HG03280 (cell line): Measurements from ENCODE around the gene KIF2B.
"Not testable (repeated sequence)": the region's sequence is repeated elsewhere in the genome, so short reads cannot be mapped to it uniquely, and the experiment has no call there.

ENCODE experiments used
- ATAC-seq: cut with Tn5 transposase; IDR thresholded peaks from one replicate; pipeline ENCODE4 v1.9.1; 2021; ENCODE audit warnings: mild to moderate bottlenecking, moderate library complexity; ENCODE audit not compliant: unreplicated experiment

Gene KIF2B, protein sequence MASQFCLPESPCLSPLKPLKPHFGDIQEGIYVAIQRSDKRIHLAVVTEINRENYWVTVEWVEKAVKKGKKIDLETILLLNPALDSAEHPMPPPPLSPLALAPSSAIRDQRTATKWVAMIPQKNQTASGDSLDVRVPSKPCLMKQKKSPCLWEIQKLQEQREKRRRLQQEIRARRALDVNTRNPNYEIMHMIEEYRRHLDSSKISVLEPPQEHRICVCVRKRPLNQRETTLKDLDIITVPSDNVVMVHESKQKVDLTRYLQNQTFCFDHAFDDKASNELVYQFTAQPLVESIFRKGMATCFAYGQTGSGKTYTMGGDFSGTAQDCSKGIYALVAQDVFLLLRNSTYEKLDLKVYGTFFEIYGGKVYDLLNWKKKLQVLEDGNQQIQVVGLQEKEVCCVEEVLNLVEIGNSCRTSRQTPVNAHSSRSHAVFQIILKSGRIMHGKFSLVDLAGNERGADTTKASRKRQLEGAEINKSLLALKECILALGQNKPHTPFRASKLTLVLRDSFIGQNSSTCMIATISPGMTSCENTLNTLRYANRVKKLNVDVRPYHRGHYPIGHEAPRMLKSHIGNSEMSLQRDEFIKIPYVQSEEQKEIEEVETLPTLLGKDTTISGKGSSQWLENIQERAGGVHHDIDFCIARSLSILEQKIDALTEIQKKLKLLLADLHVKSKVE

DNA sequence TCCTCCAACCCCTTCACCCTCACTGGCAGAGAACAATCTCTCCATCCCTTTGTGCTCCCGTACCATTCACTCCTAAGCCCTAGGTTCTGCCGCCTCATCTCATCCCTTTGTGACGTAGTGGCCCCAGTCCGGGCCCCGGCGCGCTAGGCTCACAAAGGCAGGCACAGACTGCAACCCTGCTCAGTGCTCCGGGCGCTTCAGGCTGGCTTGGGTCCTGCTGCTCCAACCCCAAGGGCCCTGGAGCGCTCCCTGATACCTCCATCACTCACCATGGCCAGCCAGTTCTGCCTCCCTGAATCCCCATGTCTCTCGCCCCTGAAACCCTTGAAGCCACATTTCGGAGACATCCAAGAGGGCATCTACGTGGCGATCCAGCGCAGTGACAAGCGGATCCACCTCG lies at the start of gene KIF2B:
Gene KIF2B, plus strand, starts transcription at position 164 of the 400 bp plus-strand sequence. Its CDS starts 107 bp downstream, at position 271.
- no peak for ATAC-seq

DNA sequence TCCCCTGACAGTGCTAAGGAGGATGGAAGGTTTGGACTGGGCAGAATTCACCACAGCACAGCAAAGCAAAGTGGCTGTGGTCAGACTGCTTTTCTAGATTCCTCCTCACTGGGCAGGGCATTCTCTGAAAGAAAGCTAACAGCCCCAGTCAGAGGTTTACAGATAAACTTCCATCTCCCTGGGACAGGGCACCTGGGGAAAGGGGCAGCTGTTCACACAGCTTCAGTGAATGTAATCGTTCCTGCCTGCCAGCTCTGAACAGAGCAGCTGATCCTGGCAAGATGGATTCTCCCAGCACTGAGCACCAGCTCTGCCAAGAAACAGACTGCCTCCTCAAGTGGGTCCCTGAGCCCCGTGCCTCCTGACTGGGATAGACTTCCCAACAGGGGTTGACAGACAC lies 42.4 kb upstream of the KIF2B start:
- ATAC-seq: no peak

DNA sequence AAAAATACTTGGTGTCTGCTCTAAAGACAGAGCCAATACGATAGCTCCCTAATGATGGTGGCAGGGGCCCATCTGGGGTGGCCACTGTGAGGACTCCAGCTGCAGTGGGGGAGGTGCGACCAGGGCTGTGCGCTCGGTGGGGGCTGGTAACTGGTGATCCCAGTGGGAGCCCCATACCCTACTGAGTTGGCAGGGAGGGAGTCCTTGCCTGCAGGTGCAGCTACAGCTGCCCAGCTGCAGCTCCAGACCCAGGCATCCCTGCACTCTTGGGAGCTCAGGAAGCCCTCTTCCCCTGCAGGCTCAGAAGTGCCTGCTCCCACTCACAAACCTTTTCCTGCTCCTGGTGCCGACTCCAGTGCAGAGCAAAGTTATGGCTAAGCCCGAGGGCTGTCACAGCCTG lies 31.2 kb upstream of the KIF2B start:
- no peak for ATAC-seq

DNA sequence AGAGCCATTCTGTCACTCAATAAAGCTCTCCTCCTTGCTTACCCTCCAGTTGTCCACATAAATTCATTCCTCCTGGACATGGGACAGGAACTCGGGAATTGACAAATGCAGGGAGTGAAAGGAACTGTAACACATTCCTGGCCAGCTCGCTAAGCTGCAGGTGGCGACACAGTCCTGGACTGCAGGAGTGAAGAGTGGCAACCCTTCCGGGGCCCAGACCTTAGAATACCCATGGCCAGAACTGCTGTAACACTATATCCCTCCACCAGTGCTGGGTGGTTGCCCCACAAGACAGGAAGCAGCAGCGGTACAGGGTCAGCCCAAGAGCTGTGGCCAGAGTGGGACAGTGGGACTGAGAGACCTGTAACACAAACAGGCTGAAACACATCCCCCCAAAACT lies 30.3 kb upstream of the KIF2B start:
- ATAC-seq: no peak

DNA sequence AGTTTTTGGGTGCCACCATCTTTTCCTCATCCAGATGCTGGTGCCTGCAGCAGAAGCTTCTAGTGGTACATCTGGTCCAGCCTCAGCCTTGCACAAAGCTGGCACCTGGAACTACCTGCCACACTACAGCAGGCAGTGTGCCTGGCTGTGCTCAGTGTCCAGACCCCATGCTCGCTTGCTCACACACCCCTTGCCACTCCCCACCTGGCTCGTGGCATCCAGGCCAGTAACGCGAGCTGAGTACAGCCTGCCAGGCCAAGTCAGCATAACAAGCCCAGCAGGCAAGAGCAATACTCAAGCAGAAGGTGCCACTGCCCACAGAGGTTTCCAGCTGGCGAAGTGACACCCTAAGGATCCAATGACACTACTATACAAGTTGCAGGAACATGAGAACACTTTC lies 29.7 kb upstream of the KIF2B start:
- no peak for ATAC-seq

DNA sequence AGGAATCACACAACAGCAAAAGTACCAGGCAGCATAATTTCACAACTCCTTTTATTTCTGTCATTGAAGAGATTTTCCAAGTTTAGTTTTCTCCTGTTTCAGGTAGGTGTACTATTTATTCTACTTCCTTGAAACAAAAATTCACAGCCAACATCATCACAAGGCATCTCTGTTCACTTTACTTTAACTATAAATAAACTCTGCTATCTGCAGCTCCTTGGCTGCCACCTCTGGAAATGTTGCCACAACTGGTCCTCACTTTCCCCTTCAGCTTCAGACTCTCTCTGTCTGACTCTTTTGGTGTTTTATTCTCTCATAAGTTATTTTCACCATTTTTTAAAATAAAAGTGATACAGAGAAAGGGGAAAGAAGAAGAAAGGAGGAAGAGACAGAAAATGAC lies 27.9 kb upstream of the KIF2B start:
- ATAC-seq: no peak

DNA sequence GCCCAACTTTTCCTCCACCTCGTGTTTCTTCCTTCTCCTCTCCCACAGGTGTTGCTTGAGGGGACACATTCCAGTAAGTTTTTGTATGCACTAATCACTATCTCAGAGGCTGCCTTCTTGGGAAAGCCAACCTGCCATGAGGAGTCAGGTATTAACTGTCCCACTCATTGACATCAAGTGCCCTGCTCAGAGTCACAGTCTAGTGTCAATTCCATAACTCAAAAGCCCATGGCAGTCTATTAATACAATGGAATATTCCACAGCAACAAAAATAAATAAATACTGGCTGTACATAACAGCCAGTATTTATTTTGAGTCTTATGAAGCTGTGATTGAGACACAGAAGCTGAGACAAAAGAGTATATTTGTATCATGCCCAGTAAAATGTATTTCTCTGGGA lies 26.1 kb upstream of the KIF2B start:
- ATAC-seq: no peak

DNA sequence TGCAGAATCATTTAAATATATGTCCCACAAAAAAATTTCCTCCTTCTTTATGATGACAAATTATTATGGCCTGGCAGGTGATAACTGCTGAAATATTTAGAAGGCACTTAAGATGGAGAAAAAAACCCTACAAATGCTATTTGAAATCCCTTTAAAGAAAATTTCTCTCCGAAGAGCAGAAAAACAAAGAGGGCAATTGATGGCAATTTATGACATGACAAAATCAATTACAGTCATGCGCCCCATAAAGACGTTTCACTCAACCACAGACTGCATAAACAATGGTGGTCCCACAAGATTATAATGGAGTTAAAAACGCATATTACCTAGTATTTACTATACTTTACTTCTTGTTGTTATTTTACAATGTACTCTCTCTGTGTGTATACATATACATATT lies 25.2 kb upstream of the KIF2B start:
- ATAC-seq: no peak

DNA sequence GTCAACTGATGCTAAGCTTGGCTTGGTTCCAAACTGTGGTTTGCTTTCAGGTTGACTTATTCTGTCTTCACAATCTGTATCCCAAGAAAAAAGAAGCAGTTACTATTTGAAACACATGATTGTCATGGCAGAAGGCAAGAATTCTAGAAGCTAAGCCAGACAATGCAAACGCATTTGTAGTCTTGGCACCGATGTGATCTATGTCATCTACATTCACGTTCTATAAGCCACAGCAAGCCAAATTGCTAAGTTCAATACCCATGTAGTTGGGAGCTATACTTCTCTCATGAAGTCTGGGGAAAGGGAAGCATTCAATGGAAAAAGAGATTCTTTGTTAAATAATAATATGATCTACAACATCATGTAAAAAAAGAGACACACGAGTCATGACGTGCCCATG lies 18.3 kb upstream of the KIF2B start:
- no peak for ATAC-seq

DNA sequence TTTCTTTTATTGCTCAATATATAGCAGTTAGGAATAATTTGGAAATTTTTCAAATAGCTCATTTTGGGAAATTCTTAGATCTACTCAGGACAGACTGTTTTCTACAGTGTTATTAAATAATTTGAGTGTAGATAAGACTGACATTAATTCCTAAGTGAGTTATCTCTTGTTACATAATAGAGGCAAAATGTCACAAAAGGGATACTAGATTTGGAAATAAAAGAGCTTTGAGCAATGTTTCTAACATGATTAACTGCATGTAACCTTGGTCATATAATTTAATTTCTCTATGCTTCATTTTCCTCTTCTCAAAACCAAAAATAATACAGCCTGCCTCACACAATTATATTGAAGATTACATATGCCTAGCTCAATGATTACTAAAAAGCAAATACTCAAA lies 16.3 kb upstream of the KIF2B start:
- no peak for ATAC-seq

DNA sequence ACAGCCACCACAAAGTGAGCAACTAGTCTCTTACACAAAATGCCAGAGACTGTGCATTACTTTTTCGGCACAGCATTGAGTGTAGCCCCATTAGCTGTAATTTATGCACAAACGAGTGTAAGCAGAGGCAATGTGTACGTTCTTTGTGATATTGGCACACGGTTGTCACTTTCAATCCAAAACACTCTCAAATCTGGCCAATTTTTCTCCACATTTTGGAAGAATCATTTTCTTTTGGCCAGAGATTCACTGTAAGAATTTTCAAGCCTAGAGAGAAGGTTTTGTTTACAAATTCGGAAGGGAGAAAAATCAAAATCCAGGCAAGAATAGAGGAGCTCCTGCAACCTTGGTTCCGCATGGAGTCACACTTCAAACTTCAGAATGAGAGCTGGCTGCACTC lies 15.4 kb upstream of the KIF2B start:
- ATAC-seq: no peak

DNA sequence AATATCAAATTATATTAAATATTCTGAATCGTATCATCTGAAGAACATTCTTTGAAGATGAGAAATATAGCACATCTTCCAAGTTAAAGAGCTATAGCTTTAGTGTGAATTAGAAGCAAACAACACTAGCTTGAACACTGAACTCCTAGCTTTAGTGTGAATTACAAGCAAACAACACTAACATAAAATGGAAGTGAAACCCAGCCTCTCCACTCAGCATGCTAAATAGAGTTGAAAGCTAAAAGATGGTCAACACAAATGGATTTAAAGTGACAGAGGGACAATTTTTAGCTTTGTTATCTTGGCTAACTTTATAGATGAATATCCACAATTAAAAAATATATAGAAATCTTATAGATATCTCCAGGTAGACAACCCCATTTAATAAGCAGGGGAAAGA lies 4.5 kb upstream of the KIF2B start:
- no peak for ATAC-seq

DNA sequence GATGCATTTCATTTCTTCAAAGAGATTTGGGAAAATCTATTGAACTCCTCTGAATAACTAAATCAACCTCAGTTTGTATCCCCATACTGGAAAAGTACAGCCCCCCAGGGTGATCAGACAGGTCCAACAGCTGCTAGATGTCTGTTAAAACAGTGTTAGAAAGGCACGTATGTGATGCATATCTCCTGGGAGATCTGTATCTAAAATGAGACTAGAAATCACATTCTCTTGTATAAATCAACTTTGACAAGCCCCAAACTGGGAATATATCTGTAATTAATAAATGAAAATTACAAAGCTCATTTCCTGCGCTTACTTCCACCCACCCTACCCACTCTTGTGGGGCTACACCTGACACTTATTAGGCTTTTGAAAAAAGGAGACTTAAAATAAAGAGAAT lies 3.8 kb upstream of the KIF2B start:
- no peak for ATAC-seq

DNA sequence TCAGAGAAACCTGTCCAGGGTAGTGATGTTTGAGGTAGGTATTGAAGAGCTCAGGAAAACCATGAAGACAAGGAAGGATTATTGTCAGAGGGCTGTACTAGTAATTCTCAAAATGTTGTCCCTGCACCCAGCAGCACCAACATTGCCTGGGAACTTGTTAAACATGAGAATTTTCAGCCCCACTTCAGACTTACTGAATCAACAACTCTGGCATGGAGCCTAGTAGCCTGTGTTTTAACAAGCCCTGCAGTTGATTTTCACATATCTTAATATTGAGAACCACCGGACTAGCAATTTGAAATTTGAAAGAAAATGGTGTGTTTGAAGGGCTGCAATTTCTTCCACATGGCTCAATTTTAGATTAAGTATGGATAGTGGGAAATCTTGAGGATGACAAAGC lies 2.8 kb upstream of the KIF2B start:
- no peak for ATAC-seq

DNA sequence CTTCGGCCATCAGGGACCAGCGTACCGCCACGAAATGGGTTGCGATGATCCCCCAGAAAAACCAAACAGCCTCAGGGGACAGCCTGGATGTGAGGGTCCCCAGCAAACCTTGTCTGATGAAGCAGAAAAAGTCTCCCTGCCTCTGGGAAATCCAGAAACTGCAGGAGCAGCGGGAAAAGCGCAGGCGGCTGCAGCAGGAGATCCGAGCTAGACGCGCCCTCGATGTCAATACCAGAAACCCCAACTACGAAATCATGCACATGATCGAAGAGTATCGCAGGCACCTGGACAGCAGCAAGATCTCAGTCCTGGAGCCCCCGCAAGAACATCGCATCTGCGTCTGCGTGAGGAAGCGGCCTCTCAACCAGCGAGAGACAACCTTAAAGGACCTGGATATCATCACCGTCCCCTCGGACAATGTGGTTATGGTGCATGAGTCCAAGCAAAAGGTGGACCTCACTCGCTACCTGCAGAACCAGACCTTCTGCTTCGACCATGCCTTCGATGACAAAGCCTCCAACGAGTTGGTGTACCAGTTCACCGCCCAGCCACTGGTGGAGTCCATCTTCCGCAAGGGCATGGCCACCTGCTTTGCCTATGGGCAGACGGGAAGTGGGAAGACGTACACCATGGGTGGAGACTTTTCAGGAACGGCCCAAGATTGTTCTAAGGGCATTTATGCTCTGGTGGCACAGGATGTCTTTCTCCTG lies 769 bp downstream of the KIF2B start:
- ATAC-seq: no peak

DNA sequence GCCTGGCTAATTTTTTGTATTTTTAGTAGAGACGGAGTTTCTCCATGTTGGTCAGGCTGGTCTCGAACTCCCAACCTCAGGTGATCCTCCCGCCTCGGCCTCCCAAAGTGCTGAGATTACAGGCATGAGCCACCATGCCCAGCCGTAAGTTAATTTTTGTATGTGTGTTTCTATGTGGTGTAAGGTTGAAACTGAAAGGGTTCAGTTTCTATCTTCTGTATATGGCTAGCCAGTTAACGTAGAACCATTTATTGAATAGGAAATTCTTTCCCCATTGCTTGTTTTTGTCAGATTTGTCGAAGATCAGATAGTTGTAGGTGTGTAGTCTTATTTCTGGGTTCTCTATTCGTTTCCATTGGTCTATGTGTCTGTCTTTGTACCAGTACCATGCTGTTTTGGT lies 12.0 kb downstream of the KIF2B start:
- not testable (repeated sequence) for ATAC-seq

DNA sequence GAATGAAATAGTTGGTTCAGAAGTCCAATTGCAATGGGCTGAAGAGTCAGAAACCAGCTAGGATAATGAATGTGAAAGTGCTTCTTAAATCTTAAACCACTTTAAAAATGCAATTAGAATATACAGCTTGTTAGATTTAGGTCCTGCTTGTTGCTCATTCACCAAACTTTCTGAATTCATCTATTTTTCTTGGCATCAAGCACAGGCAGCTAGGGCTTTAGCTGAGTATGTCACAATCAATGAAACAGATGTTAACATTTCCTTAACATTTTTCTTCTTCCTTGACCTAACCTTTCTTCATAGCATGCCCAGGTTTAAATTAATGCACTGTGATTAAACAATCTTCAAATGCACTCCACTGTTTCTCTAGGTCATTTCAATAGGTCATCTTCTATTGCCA lies 14.4 kb downstream of the KIF2B start:
- ATAC-seq: no peak

DNA sequence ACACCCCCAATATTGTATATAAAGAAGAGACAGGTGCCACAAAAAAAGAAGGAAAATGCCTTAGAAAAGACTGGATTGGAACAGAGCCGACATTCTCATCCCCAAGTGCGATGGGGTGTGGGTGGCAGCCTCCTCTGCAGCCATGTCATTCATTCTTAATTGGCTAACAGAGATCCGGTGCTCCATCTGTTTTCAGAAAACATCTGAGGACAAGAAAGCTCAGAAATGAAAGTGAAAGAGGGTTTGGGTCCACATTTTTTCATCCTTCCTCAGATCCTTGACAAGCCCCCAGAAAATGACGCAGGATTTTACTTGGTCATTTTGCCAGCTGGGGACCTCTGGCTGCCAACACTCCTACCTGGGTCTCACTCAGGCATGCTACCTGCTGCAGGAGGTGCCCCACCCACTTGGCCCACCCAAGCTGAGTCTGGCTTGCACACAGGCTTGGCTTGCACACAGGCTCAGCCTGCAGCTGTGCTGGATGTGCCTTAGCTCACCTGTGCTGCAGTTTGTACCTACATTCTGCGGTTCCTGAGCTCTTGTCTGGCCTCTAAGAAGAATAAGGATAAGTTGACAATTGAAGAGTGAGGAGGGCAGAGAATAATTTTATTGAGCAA lies 21.9 kb downstream of the KIF2B start:
- ATAC-seq: no peak

DNA sequence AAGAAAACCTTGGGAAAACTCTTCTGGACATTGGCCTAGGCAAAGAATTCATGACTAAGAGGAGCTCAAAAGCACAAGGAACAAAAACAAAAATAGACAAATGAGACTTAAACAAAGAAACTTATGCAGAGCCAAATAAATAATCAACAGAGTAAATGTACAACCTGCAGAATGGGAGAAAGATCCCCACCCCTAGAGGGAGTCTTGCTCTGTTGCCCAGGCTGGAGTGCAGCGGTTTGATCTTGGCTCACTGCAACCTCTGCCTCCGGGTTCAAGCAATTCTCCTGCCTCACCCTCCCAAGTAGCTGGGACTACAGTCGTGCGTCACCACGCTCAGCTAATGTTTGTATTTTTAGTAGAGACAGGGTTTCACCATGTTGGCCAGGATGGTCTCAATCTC lies 48.4 kb downstream of the KIF2B start:
- not testable (repeated sequence) for ATAC-seq
